ENCODE measurements around the gene GUCA2A.

The GUCA2A gene

DNA sequence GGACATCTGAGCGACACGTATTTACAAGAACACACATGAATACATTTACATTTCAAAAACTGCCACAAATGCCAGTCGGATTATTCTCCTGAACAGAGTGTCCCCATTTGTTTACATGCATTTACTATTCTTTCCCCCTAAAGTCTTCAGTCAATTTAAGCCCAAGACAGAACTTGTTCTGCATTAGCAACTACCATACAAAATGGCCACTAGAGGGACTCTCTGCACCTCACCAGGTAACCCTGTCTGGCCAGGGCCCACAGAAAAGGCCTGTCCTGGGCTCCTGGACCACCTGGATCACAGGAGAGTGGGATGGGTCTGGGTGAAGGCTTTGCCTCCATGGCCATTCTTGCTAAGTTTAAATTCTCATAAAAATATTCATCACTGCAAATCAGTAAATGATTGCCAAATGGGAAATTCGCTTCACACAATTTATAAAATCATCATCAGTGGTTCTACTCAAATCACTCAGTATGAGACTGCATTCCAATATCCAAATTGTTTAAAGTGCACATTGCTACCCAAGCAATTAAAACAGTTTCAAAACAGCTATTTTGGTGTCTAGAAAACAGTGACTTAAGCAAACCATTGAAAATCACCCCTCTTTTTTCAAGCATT, 12.5 kb upstream of the GUCA2A start:
- peak; percentile 38 for DNase-seq

DNA sequence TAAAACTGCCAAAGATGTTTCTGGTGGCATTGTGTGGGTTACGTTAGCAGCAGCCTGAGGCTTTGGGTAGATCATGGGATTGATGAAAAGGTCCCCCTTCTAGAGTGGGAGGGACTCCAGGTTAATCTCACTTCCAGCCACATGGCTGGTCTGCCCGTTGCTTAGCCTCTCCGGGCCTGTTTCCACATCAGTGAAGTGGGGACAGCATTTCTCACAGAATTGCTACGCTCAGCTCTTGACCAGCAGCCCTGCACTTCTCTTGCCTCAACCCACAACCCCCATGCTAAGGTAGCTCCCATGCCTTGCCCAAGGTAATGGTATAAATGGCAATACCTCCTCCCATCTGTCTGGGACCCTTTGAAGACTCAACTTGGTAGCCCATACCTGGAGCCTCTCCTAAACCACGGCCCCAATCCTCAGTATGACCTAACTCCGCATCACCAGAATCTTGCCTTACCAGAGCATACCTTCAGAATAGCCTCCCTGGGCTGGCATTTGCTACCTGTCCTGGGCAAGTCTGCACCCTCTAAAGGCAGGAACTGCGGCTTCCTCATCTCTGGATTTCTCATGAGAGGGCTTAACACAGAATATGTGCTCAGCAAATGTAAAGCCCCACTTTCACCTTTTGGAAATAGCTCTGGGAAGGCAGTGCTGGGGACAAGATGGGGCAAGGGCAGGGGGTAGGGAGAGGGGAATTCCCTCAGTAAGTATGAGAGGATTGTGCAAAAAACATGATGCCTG, 10.9 kb upstream of the GUCA2A start:
- no peak for DNase-seq

DNA sequence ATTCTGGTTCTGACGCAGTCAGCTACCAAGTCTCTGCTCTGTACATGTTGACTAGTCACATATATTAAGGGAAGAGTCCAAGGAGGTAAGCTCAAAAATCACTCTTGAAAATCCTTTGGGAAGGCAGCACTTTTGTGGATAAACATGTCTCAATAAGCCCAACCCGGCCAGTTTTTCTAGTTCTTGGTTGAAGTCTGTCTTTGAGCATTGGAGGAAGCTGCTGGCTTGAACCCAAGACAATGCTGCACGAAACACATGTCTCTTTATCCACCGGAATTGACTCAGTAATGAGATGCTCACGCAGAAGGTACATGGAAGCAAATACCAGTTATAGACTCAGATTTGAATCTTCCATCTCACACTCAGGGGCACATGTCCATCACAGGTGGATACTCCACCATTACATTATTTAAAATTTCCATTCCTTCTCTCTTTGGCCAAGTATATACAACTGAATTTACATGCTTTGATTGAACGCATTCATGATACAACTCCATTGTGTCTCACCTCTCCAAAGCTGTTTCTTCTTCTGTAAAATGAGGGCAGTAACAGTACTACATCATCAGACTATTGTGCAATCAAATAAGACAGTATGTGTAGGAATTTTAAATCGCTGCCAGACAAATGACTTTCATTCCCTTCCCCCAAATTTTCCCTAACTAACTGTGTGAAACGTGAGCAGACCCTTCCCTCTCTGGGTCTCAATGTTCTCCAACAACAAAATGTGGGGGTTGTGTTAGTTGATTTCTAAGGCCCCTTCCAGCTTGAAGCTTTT, 9.6 kb upstream of the GUCA2A start:
- no peak for DNase-seq

- DNase-seq, result peak; percentile 57
These were observed 8.8 kb upstream of the GUCA2A start for GRCh38 chr1:42173155-42173933.

- no peak for DNase-seq
These were observed 8.0 kb upstream of the GUCA2A start for GRCh38 chr1:42172381-42173133.

GRCh38 chr1:42171679-42172266, 7.2 kb upstream of the GUCA2A start:
- no peak for DNase-seq

- DNase-seq, result no peak
These were observed 6.5 kb upstream of the GUCA2A start for GRCh38 chr1:42170779-42171621.

DNA sequence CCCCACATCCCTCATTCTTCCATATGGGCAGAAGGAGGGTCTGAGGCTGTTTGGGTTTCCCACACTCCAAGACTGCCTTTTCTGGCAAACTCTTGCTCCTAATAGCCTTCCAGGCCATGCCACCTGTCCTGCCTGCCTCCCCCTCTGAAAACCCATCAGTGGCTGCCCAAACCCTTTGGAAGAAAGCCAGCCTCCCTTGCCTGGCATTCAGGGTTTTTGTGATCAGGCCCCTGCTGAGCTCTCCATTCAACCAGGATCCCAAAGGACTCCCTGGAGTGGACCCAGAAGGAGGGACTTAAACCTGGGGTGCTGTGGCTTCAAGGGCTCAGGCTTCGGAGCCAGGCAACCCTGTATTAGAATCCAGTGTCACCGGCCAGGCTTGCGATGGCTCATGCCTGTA, 4.2 kb upstream of the GUCA2A start:
- no peak for DNase-seq

- DNase-seq, result no peak
These were observed 3.8 kb upstream of the GUCA2A start for GRCh38 chr1:42168391-42168670.

DNA sequence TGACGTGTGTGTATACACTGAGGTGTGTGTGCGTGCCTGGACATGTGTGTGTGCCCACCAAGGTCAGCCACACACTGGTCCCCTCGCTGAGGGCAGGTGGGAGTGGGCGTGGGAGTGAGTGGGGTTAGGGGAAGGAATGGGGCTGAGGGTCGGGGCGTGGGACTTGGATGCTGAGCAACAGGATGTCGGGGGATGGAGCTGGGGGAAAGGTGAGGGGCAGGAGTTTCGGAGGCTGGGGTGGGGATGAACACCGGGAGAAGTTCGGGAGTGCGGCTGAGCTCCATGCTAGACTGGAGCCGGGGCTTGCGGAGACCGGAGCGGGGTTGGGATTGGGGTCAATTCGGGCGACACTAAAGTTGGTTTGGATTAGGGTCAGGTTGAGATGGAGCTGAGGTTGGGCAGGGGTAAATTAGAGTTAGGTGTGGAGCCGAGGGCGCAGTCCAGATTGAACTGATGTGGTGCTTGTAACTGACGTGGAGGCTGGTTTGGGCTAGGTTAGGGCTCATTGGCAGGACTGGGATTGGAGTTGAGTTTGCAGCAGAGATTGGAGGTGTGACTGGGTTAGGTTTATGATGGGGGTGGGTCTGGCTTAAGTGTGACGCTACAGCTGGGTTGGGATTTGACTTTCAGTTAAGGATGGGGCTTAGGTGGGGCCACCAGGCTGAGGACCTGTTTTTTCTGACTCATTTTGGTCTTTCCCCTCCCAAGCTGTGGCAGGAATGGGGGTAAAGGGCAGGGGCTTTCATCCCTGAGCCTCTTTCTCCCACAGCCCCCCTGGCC, 3.3 kb upstream of the GUCA2A start:
- DNase-seq, result no peak

DNA sequence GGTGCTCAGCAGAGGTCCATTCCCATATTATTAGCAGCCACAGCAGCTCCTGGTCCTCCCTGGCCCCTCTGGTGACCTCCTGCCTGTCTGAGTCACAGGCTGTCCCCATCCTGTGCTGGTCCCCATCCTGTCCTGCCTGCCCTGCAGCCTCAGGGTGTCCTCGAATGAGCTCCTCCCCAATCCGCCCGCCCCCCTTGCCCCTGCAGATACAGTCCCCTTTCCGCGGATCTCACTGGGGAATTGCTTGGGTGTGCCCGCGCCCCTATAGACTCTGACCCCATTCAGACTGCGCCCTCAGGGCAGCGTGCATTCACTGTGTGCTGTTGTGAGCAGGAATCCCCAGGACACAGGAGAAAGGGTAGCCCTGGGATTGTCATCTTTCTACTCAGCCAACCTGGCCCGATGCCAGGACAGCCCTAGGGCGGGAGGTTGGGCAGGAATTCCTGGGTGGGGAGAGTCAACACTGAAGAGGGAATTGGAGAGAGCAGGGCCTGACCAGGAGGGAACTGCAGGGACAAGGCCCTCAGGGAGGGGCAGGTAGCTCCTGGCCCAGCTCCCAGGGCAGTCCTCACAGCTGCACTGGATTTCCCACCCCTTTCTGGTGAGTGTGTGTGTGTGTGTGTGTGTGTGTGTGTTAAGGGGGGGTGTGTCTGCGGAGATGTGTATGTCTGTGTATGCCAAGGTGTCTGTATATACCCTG, 1.1 kb upstream of the GUCA2A start:
- DNase-seq, result no peak

GRCh38 chr1:42163536-42164503, 725 bp downstream of the GUCA2A start:
- DNase-seq, result no peak

DNA sequence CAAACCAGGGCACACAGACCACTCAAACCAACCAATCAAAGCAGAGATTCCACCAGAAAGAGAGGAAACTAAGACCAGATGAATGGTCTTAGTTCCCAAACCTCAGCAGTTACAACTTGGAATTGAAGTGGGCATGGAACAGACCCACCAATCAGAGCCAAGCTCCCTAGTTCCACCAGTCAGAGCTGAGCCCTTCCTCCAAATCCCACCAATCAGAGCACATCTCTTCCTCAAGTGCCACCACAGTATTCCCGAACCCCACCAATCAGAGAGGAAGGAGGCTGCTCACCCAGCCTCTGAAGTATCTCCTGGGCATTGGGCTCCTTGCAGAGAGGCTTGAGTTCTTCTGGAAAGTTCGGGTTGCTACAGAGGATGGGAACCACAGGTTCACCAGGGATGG, 1.4 kb downstream of the GUCA2A start:
- no peak for DNase-seq

GRCh38 chr1:42162181-42162580, 2.4 kb downstream of the GUCA2A start:
- no peak for DNase-seq

DNA sequence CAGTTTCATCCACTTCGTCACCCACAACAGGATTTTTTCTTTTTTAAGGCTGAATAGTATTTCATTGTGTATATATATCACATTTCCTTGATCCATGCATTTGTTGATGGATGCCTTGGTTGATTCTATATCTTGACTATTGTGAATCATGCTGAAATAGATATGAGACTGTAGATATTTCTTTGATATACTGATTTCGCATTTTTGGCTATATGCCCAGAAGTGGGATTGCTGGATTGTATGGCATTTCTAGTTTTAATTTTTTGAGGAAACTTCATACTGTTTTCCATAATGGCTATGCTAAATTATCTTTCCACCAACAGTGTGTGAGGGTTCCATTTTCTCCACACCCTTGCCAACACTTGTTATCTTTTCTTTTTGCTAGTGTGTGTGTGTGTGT, 6.4 kb downstream of the GUCA2A start:
- no peak for DNase-seq

DNA sequence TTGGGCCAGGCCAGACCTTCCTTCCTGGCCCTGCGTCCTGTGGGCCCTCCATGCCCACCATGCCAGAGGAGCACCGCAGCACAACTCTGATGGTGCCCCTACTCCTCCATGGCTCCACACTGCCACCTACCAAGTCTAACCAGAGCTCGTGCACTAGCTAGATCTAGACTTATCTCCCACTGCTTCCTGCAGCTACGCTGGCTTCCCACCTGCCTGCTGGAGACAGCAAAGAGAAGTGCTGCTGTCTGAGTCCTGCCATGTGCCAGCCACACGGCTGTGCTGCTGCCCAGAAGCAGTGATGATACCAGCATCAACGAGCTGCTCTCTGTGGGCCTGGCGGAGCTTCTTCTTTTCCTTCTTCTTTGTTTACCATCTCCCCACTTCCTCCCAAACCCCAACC, 6.9 kb downstream of the GUCA2A start:
- DNase-seq, result no peak

- DNase-seq, result no peak
These were observed 9.2 kb downstream of the GUCA2A start for GRCh38 chr1:42155362-42155761.

GRCh38 chr1:42154685-42155084, 9.9 kb downstream of the GUCA2A start:
- no peak for DNase-seq

DNA sequence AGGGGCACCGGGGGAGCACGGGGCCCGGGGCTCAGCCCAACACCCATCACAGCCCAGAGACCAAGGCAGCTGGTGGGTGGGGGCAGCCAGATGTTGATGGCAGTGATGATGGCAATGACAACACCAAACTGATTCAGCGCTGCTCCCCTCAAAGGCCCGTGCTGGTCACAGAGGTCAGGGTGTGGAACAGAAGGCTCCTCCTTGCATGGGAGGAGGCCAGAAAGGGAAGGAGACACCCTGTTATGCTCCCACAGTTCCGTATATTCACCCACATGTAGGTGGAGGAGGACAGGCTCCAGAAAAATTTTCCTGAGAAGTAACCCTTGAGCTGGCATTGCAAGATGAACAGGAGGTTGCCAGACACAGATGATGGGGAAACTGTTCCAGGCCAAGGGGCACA, 10.9 kb downstream of the GUCA2A start:
- DNase-seq, result no peak
